ENCODE results near the gene GPR89A.
"Not testable (repeated sequence)": the region's sequence is repeated elsewhere in the genome, so short reads cannot be mapped to it uniquely, and the experiment has no call there.

GRCh38 chr1:145622177-145622576, 14.4 kb downstream of the GPR89A start:
- TF ChIP-seq CTCF (conservative IDR thresholded peaks at IDR 0.05); ZFX (IDR thresholded peaks at IDR 0.05): not testable (repeated sequence)
